Calu3 (cell line): ENCODE measurements around the gene THOC2. TPM values are rescaled to one million over a fixed set of nuclear protein-coding genes. Genes with fewer than 3 reads are reported as not detected.
"Not testable (repeated sequence)": the region's sequence is repeated elsewhere in the genome, so short reads cannot be mapped to it uniquely, and the experiment has no call there.

Experiments used
- BruUV-seq: library from RNA; stranded (reverse); fragments of 400-500 nt; replicated peaks from 2 replicates; lab custom pipeline; 2021; lab: Mats Ljungman, UMichigan
- CTCF ChIA-PET: fragments of 300-600 bp; sonication (Branson Sonifier 250); formaldehyde crosslinking; loops from one replicate; lab custom pipeline; 2022; ENCODE audit warnings: antibody characterized with exemption; lab: Charles Lee
- DNase-seq: peaks from one replicate; pipeline ENCODE4 v3.0.0; 2022
- H3K27ac Mint-ChIP-seq: one replicate; pipeline ENCODE4 v1.8.0; 2022; ENCODE audit warnings: mixed read lengths; ENCODE audit not compliant: unreplicated experiment
- H3K27me3 Mint-ChIP-seq: one replicate; pipeline ENCODE4 v1.8.0; 2022; ENCODE audit warnings: mixed read lengths; ENCODE audit not compliant: unreplicated experiment
- H3K36me3 Mint-ChIP-seq: one replicate; pipeline ENCODE4 v1.8.0; 2022; ENCODE audit warnings: mild to moderate bottlenecking, moderate library complexity, mixed read lengths; ENCODE audit not compliant: insufficient read depth, unreplicated experiment
- H3K4me1 Mint-ChIP-seq: one replicate; pipeline ENCODE4 v1.8.0; 2022; ENCODE audit warnings: mild to moderate bottlenecking, low read depth, mixed read lengths; ENCODE audit not compliant: unreplicated experiment
- H3K4me3 Mint-ChIP-seq: one replicate; pipeline ENCODE4 v1.8.0; 2022; ENCODE audit warnings: mild to moderate bottlenecking, low read depth, moderate library complexity, mixed read lengths; ENCODE audit not compliant: unreplicated experiment
- H3K9me3 Mint-ChIP-seq: one replicate; pipeline ENCODE4 v1.8.0; 2022; ENCODE audit warnings: low read depth, mixed read lengths; ENCODE audit not compliant: unreplicated experiment
- CTCF ChIP-seq: fragments of 200-600 bp; IDR thresholded peaks from one replicate; pipeline ENCODE4 v1.8.0; 2022; ENCODE audit warnings: antibody characterized with exemption; ENCODE audit not compliant: unreplicated experiment
- intact Hi-C: fragments of 100-400 bp; cut with micrococcal nuclease; formaldehyde crosslinking; loops from one replicate; pipeline ENCODE4 v1.10.0; 2022; ENCODE audit not compliant: unreplicated experiment
- total RNA-seq: library from RNA; stranded (reverse); gene quantifications from 2 replicates; pipeline ENCODE4 v1.2.3, GENCODE V29; 2022

The THOC2 gene
- total RNA-seq, 1 experiment from 2014 or later = 112 TPM

- H3K27ac Mint-ChIP-seq = peak overlapping the region; percentile 2
- no peaks in the 10 kb centered on the region for H3K9me3 Mint-ChIP-seq
- TF ChIP-seq CTCF = no peak
- DNase-seq = no peak
- H3K4me3 Mint-ChIP-seq = no peak overlapping the region
- CTCF ChIA-PET = no interaction called here
- peaks cover 12% of the 10 kb centered on the region for H3K36me3 Mint-ChIP-seq
- no TSS peak for BruUV-seq
- H3K4me1 Mint-ChIP-seq = peaks cover 37% of the 10 kb centered on the region
- intact Hi-C loops = no loop called here
- no peaks in the 10 kb centered on the region for H3K27me3 Mint-ChIP-seq
Observed at GRCh38 chrX:123673813-123674212, 59.0 kb downstream of the THOC2 start.

- no peak overlapping the region for H3K4me3 Mint-ChIP-seq
- BruUV-seq = no TSS peak
- H3K36me3 Mint-ChIP-seq = peaks cover 13% of the 10 kb centered on the region
- CTCF ChIA-PET = no interaction called here
- intact Hi-C loops = no loop called here
- H3K9me3 Mint-ChIP-seq = no peaks in the 10 kb centered on the region
- no peak for TF ChIP-seq CTCF
- no peak overlapping the region for H3K27ac Mint-ChIP-seq
- no peaks in the 10 kb centered on the region for H3K4me1 Mint-ChIP-seq
- H3K27me3 Mint-ChIP-seq = no peaks in the 10 kb centered on the region
- DNase-seq = peak; percentile 4
Observed at GRCh38 chrX:123665197-123665596, 67.7 kb downstream of the THOC2 start.

GRCh38 chrX:123664467-123665167 lies 68.2 kb downstream of the THOC2 start:
- H3K27me3 Mint-ChIP-seq, BruUV-seq, H3K4me3 Mint-ChIP-seq, H3K9me3 Mint-ChIP-seq, H3K4me1 Mint-ChIP-seq, H3K27ac Mint-ChIP-seq, intact Hi-C loops, DNase-seq, CTCF ChIA-PET: not testable (repeated sequence)
- H3K36me3 Mint-ChIP-seq = peaks cover 12% of the 10 kb centered on the region

GRCh38 chrX:123663720-123664119 lies 69.1 kb downstream of the THOC2 start:
- H3K4me1 Mint-ChIP-seq, CTCF ChIA-PET, H3K4me3 Mint-ChIP-seq, BruUV-seq, DNase-seq, H3K27me3 Mint-ChIP-seq, H3K27ac Mint-ChIP-seq, H3K9me3 Mint-ChIP-seq, intact Hi-C loops: not testable (repeated sequence)
- peaks cover 18% of the 10 kb centered on the region for H3K36me3 Mint-ChIP-seq

GRCh38 chrX:123656507-123656906 lies 76.3 kb downstream of the THOC2 start:
- BruUV-seq, H3K9me3 Mint-ChIP-seq, H3K4me3 Mint-ChIP-seq, H3K27me3 Mint-ChIP-seq, DNase-seq, CTCF ChIA-PET, intact Hi-C loops, H3K27ac Mint-ChIP-seq: not testable (repeated sequence)
- peaks cover 19% of the 10 kb centered on the region for H3K4me1 Mint-ChIP-seq
- H3K36me3 Mint-ChIP-seq = peaks cover 37% of the 10 kb centered on the region

GRCh38 chrX:123648811-123649181 lies 84.1 kb downstream of the THOC2 start:
- Mint-ChIP-seq H3K27ac (peak overlapping the region; percentile 67), H3K4me3 (peak overlapping the region; percentile 48), H3K36me3 (peaks cover 10% of the 10 kb centered on the region), H3K4me1 (peaks cover 42% of the 10 kb centered on the region)
- BruUV-seq, DNase-seq, intact Hi-C loops, H3K27me3 Mint-ChIP-seq, H3K9me3 Mint-ChIP-seq: not testable (repeated sequence)
- CTCF ChIA-PET = interaction anchor here (0.7 to 0.8 kb wide), 2 partner anchors 187 to 199 kb away, joined by 3 to 4 read pairs; no protein-coding TSS in a partner anchor
